Astrocyte (in vitro differentiated cells and primary cell): ENCODE results near the gene FEZ2. TPM values are rescaled to one million over a fixed set of nuclear protein-coding genes. Genes with fewer than 3 reads are reported as not detected.

Experiments
- DNase-seq: peaks from one replicate; pipeline ENCODE4 v3.0.0-alpha.2; 2010; ENCODE audit warnings: low read depth
- FAIRE-seq: peaks from 2 replicates; lab custom pipeline; 2011; peaks lifted over from hg19 to GRCh38; lab: Jason Lieb, UNC
- H2AFZ ChIP-seq: 2 replicates; pipeline ENCODE4 v1.6.0; 2012; ENCODE audit warnings: low read depth, low read length, inconsistent platforms
- H3K27ac ChIP-seq: 2 replicates; pipeline ENCODE4 v1.5.1; 2011; ENCODE audit warnings: low read depth, low read length, inconsistent platforms
- H3K27me3 ChIP-seq: 2 replicates; pipeline ENCODE4 v1.6.0; 2011; ENCODE audit warnings: low read length, inconsistent platforms; ENCODE audit not compliant: insufficient read depth
- H3K36me3 ChIP-seq: 2 replicates; pipeline ENCODE4 v1.5.1; 2011; ENCODE audit warnings: low read length, inconsistent platforms; ENCODE audit not compliant: insufficient read depth
- H3K4me1 ChIP-seq: 2 replicates; pipeline ENCODE4 v1.5.1; 2011; ENCODE audit warnings: low read length, inconsistent platforms; ENCODE audit not compliant: insufficient read depth
- H3K4me2 ChIP-seq: 2 replicates; pipeline ENCODE4 v1.6.0; 2012; ENCODE audit warnings: low read length, inconsistent platforms
- H3K4me3 ChIP-seq: 2 replicates; pipeline ENCODE4 v1.5.1; 2011; ENCODE audit warnings: low read depth, mild to moderate bottlenecking, low read length, inconsistent platforms; ENCODE audit not compliant: insufficient read depth
- H3K79me2 ChIP-seq: 2 replicates; pipeline ENCODE4 v1.6.0; 2012; ENCODE audit warnings: mild to moderate bottlenecking, low read length, inconsistent platforms; ENCODE audit not compliant: insufficient read depth
- H3K9ac ChIP-seq: 2 replicates; pipeline ENCODE4 v1.6.0; 2012; ENCODE audit warnings: mild to moderate bottlenecking, low read length, inconsistent platforms
- H3K9me3 ChIP-seq: 2 replicates; pipeline ENCODE4 v1.5.1; 2012; ENCODE audit warnings: low read depth, mild to moderate bottlenecking, low read length, inconsistent platforms; ENCODE audit not compliant: insufficient read depth
- H4K20me1 ChIP-seq: 2 replicates; pipeline ENCODE4 v1.6.0; 2012; ENCODE audit warnings: low read length, inconsistent platforms; ENCODE audit not compliant: insufficient read depth
- H3K27ac Mint-ChIP-seq: one replicate; pipeline ENCODE4 v1.8.0; 2021; ENCODE audit warnings: mild to moderate bottlenecking, mixed read lengths; ENCODE audit not compliant: unreplicated experiment
- H3K27me3 Mint-ChIP-seq: one replicate; pipeline ENCODE4 v1.8.0; 2021; ENCODE audit warnings: low read depth, mixed read lengths; ENCODE audit not compliant: unreplicated experiment
- H3K36me3 Mint-ChIP-seq: one replicate; pipeline ENCODE4 v1.8.0; 2021; ENCODE audit warnings: low read depth, mixed read lengths; ENCODE audit not compliant: unreplicated experiment
- H3K4me1 Mint-ChIP-seq: one replicate; pipeline ENCODE4 v1.8.0; 2021; ENCODE audit warnings: low read depth, mixed read lengths; ENCODE audit not compliant: unreplicated experiment
- H3K4me3 Mint-ChIP-seq: one replicate; pipeline ENCODE4 v1.8.0; 2021; ENCODE audit warnings: mild to moderate bottlenecking, moderate library complexity, mixed read lengths; ENCODE audit not compliant: unreplicated experiment
- H3K9me3 Mint-ChIP-seq: one replicate; pipeline ENCODE4 v1.8.0; 2021; ENCODE audit warnings: mild to moderate bottlenecking, mixed read lengths; ENCODE audit not compliant: unreplicated experiment
- EZH2 ChIP-seq: IDR thresholded peaks from 2 replicates; pipeline ENCODE4 v1.6.1; 2012; ENCODE audit warnings: mild to moderate bottlenecking, low read length, inconsistent platforms; ENCODE audit not compliant: insufficient read depth
- total RNA-seq: library from RNA; stranded (reverse); gene quantifications from 2 replicates; pipeline ENCODE4 v1.2.1, GENCODE V29; 2021
- TF ChIP-seq, protein P1 (sequence below): IDR thresholded peaks from 2 replicates; pipeline ENCODE4 v1.5.1; 2011; ENCODE audit warnings: low read depth, mild to moderate bottlenecking, inconsistent platforms, low read length, moderate library complexity; ENCODE audit not compliant: insufficient read depth

Gene FEZ2
- total RNA-seq, 1 donor from 2014 or later = 45.0 TPM

- no peak overlapping the region for H3K27ac Mint-ChIP-seq
- peak overlapping the region; percentile 11 for H3K27ac ChIP-seq
- FAIRE-seq = no peak
These were observed 35.6 kb upstream of the FEZ2 start for GRCh38 chr2:36633470-36634092.

DNA sequence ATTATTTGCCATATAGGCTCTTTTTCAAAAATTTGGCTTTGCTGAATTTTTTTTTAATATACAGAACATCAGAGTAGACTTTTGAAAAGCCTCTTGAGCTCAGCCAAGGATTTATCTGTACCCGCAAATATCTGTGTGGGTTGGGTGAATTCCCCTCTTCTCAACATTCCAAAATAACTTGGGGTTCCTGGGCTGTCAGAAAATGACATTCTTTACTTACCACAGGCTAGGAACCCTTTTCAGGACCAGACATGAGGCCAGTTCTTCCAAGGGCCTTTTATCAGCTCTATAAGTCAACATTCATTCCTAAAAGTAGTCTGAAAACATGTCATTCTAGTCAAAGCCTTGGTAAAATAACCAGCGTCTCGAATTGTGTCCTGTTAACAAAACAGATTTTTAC lies 28.8 kb upstream of the FEZ2 start:
- Histone ChIP-seq H2AFZ (no peak overlapping the region), H3K36me3 (no peaks in the 10 kb centered on the region), H3K9ac (no peak overlapping the region), H3K27me3 (no peaks in the 10 kb centered on the region), H3K9me3 (peaks cover 9% of the 10 kb centered on the region), H3K27ac (no peak overlapping the region), H3K4me3 (no peak overlapping the region), H3K79me2 (no peaks in the 10 kb centered on the region), H4K20me1 (no peaks in the 10 kb centered on the region), H3K4me1 (no peaks in the 10 kb centered on the region), H3K4me2 (no peak overlapping the region)
- TF ChIP-seq, protein P1, sequence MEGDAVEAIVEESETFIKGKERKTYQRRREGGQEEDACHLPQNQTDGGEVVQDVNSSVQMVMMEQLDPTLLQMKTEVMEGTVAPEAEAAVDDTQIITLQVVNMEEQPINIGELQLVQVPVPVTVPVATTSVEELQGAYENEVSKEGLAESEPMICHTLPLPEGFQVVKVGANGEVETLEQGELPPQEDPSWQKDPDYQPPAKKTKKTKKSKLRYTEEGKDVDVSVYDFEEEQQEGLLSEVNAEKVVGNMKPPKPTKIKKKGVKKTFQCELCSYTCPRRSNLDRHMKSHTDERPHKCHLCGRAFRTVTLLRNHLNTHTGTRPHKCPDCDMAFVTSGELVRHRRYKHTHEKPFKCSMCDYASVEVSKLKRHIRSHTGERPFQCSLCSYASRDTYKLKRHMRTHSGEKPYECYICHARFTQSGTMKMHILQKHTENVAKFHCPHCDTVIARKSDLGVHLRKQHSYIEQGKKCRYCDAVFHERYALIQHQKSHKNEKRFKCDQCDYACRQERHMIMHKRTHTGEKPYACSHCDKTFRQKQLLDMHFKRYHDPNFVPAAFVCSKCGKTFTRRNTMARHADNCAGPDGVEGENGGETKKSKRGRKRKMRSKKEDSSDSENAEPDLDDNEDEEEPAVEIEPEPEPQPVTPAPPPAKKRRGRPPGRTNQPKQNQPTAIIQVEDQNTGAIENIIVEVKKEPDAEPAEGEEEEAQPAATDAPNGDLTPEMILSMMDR = no peak
- no peak for TF ChIP-seq EZH2
- Mint-ChIP-seq H3K4me3 (no peak overlapping the region), H3K27me3 (no peaks in the 10 kb centered on the region), H3K27ac (no peak overlapping the region), H3K9me3 (peaks cover 14% of the 10 kb centered on the region), H3K4me1 (peaks cover 9% of the 10 kb centered on the region), H3K36me3 (no peaks in the 10 kb centered on the region)
- DNase-seq (peak; percentile 52), FAIRE-seq (no peak)

More at GRCh38 chr2:36633470-36634092, 35.6 kb upstream of the FEZ2 start:
- Histone ChIP-seq H3K79me2 (no peaks in the 10 kb centered on the region), H3K9ac (no peak overlapping the region), H3K4me3 (no peak overlapping the region), H4K20me1 (no peaks in the 10 kb centered on the region), H3K27me3 (no peaks in the 10 kb centered on the region), H3K9me3 (no peaks in the 10 kb centered on the region), H3K4me1 (no peaks in the 10 kb centered on the region), H3K36me3 (no peaks in the 10 kb centered on the region), H2AFZ (no peak overlapping the region), H3K4me2 (no peak overlapping the region)
- peak; percentile 35 for DNase-seq
- H3K36me3 Mint-ChIP-seq = no peaks in the 10 kb centered on the region
- peaks cover 1% of the 10 kb centered on the region for H3K4me1 Mint-ChIP-seq
- TF ChIP-seq EZH2 = no peak
- TF ChIP-seq, protein P1 = no peak
- peaks cover 6% of the 10 kb centered on the region for H3K27me3 Mint-ChIP-seq
- H3K4me3 Mint-ChIP-seq = no peak overlapping the region
- peaks cover 10% of the 10 kb centered on the region for H3K9me3 Mint-ChIP-seq

GRCh38 chr2:36626071-36626470 lies 28.1 kb upstream of the FEZ2 start:
- Mint-ChIP-seq H3K27me3 (no peaks in the 10 kb centered on the region), H3K27ac (no peak overlapping the region), H3K4me1 (peaks cover 9% of the 10 kb centered on the region), H3K36me3 (no peaks in the 10 kb centered on the region), H3K4me3 (no peak overlapping the region), H3K9me3 (peaks cover 9% of the 10 kb centered on the region)
- H3K27me3 ChIP-seq = no peaks in the 10 kb centered on the region
- no peaks in the 10 kb centered on the region for H3K36me3 ChIP-seq
- FAIRE-seq (peak; percentile 23), DNase-seq (peak; percentile 13)
- H3K27ac ChIP-seq = no peak overlapping the region
- no peak overlapping the region for H2AFZ ChIP-seq
- H4K20me1 ChIP-seq = no peaks in the 10 kb centered on the region
- peaks cover 9% of the 10 kb centered on the region for H3K9me3 ChIP-seq
- no peaks in the 10 kb centered on the region for H3K4me1 ChIP-seq
- TF ChIP-seq, protein P1 = no peak
- no peak for TF ChIP-seq EZH2
- no peaks in the 10 kb centered on the region for H3K79me2 ChIP-seq
- no peak overlapping the region for H3K4me3 ChIP-seq
- H3K9ac ChIP-seq = no peak overlapping the region
- no peak overlapping the region for H3K4me2 ChIP-seq
